GM12878 (cell line): ENCODE measurements around the gene KRTAP20-1. TPM values are rescaled to one million over a fixed set of nuclear protein-coding genes. Genes with fewer than 3 reads are reported as not detected.

Experiments
- ATAC-seq: fragments of 200-7000 bp; cut with Tn5 transposase; 3 replicates; pipeline ENCODE4 v1.9.1; 2020; ENCODE audit warnings: mild to moderate bottlenecking, moderate library complexity
- BruUV-seq: library from RNA; stranded (reverse); fragments of 400-500 nt; replicated peaks from 2 replicates; lab custom pipeline; 2021; lab: Mats Ljungman, UMichigan
- CTCF ChIA-PET: fragments of 300-600 bp; sonication (Branson Sonifier 250); formaldehyde crosslinking; extraction: SDS; loops from one replicate; lab custom pipeline; 2021; ENCODE audit warnings: inconsistent platforms; lab: Yijun Ruan, JAX
- POLR2A ChIA-PET: fragments of 350-600 bp; formaldehyde crosslinking; extraction: SDS; loops from one replicate; lab custom pipeline; 2021; ENCODE audit warnings: inconsistent platforms; lab: Charles Lee
- RAD21 ChIA-PET: fragments of 300-600 bp; sonication (Branson Sonifier 250); formaldehyde crosslinking; loops from one replicate; lab custom pipeline; 2023; ENCODE audit warnings: antibody characterized with exemption; ENCODE audit not compliant: unreplicated experiment; lab: Charles Lee
- SMC1A ChIA-PET: fragments of 300-600 bp; sonication (Branson Sonifier 250); formaldehyde crosslinking; loops from one replicate; lab custom pipeline; 2023; ENCODE audit not compliant: unreplicated experiment, uncharacterized antibody; lab: Charles Lee
- DNase-seq: peaks from one replicate; pipeline ENCODE4 v3.0.0-alpha.2; 2011; ENCODE audit warnings: low read depth, low spot score
- FAIRE-seq: peaks from 3 replicates; lab custom pipeline; 2011; peaks lifted over from hg19 to GRCh38; lab: Jason Lieb, UNC
- H2AFZ ChIP-seq: 2 replicates; pipeline ENCODE4 v1.6.0; 2011; ENCODE audit warnings: low read depth, low read length, control low read depth; ENCODE audit not compliant: control insufficient read depth
- H3K27ac ChIP-seq: 2 replicates; pipeline ENCODE4 v1.5.1; 2011; ENCODE audit warnings: control low read depth; ENCODE audit not compliant: control insufficient read depth, insufficient read depth
- H3K27me3 ChIP-seq, 2 experiments: replicated peaks in 1 of 2; 2 replicates each; pipeline versions ENCODE4 v1.6.0 to v1.6.1; 2011; ENCODE audit warnings: low read length in 1 of 2; ENCODE audit not compliant: control insufficient read depth in 2 of 2, insufficient read depth in 2 of 2
- H3K36me3 ChIP-seq, 2 experiments: 2 replicates each; pipeline ENCODE4 v1.5.1; 2011; ENCODE audit warnings: low read length in 1 of 2; ENCODE audit not compliant: control insufficient read depth in 2 of 2, insufficient read depth in 2 of 2
- H3K4me1 ChIP-seq: 2 replicates; pipeline ENCODE4 v1.6.1; 2011; ENCODE audit warnings: mild to moderate bottlenecking, low read length, moderate library complexity, mixed read lengths; ENCODE audit not compliant: control insufficient read depth, insufficient read depth
- H3K4me2 ChIP-seq: 2 replicates; pipeline ENCODE4 v1.6.0; 2011; ENCODE audit warnings: control low read depth; ENCODE audit not compliant: control insufficient read depth, insufficient read depth
- H3K4me3 ChIP-seq: fragments of 200-600 bp; sonication (generic); 2 replicates; pipeline ENCODE4 v1.5.1; 2016
- H3K79me2 ChIP-seq: 2 replicates; pipeline ENCODE4 v1.6.0; 2011; ENCODE audit warnings: low read length; ENCODE audit not compliant: control insufficient read depth, insufficient read depth
- H3K9ac ChIP-seq: 2 replicates; pipeline ENCODE4 v1.8.0; 2011; ENCODE audit warnings: low read length, control low read depth, mixed read lengths; ENCODE audit not compliant: control insufficient read depth, insufficient read depth
- H3K9me3 ChIP-seq: replicated peaks from 3 replicates; pipeline ENCODE4 v1.5.1; 2011; ENCODE audit warnings: mild to moderate bottlenecking, low read length; ENCODE audit not compliant: control insufficient read depth, insufficient read depth
- H4K20me1 ChIP-seq: 2 replicates; pipeline ENCODE4 v1.6.0; 2011; ENCODE audit not compliant: control insufficient read depth, insufficient read depth
- BRCA1 ChIP-seq: IDR thresholded peaks from 2 replicates; pipeline ENCODE4 v1.6.1; 2011; ENCODE audit warnings: low read depth, low read length, improper control_type of control experiment
- CBX3 ChIP-seq: fragments of 200-600 bp; sonication (generic); IDR thresholded peaks from 2 replicates; pipeline ENCODE4 v1.6.1; 2016; ENCODE audit warnings: low read depth, borderline replicate concordance
- ESRRA ChIP-seq: IDR thresholded peaks from 2 replicates; pipeline ENCODE4 v1.6.1; 2012; ENCODE audit warnings: mild to moderate bottlenecking, low read length, improper control_type of control experiment
- FOS ChIP-seq: IDR thresholded peaks from 3 replicates; pipeline ENCODE4 v1.6.1; 2011; ENCODE audit warnings: borderline replicate concordance; ENCODE audit not compliant: insufficient read length; ENCODE audit errors: extremely low read depth
- MLLT1 ChIP-seq: fragments of 450-650 bp; IDR thresholded peaks from 2 replicates; pipeline ENCODE4 v1.6.1; 2016; ENCODE audit warnings: mild to moderate bottlenecking
- NFYB ChIP-seq: IDR thresholded peaks from 2 replicates; pipeline ENCODE4 v1.6.1; 2011; ENCODE audit warnings: low read depth, mild to moderate bottlenecking, low read length, improper control_type of control experiment, moderate library complexity; ENCODE audit not compliant: insufficient read depth
- NR2C1 ChIP-seq: fragments of 450-650 bp; IDR thresholded peaks from 2 replicates; pipeline ENCODE4 v1.6.1; 2017; ENCODE audit warnings: antibody characterized with exemption, mild to moderate bottlenecking, moderate library complexity
- RB1 ChIP-seq: fragments of 450-650 bp; formaldehyde crosslinking; IDR thresholded peaks from 2 replicates; pipeline ENCODE4 v1.6.1; 2017; ENCODE audit warnings: mild to moderate bottlenecking, borderline replicate concordance
- RELB ChIP-seq: fragments of 450-650 bp; IDR thresholded peaks from 2 replicates; pipeline ENCODE4 v1.6.1; 2017; ENCODE audit warnings: low read depth, mild to moderate bottlenecking, moderate library complexity
- REST ChIP-seq: IDR thresholded peaks from 2 replicates; pipeline ENCODE4 v1.6.1; 2012; ENCODE audit warnings: mild to moderate bottlenecking, low read depth, low read length
- USF1 ChIP-seq: IDR thresholded peaks from 2 replicates; pipeline ENCODE4 v1.6.1; 2011; ENCODE audit warnings: borderline replicate concordance, low read depth, mild to moderate bottlenecking, moderate library complexity, mixed read lengths, low read length; ENCODE audit not compliant: insufficient read depth; ENCODE audit errors: extremely low read length
- ZBTB33 ChIP-seq: fragments of 450-650 bp; IDR thresholded peaks from 2 replicates; pipeline ENCODE4 v1.6.1; 2017; ENCODE audit warnings: mild to moderate bottlenecking
- ZZZ3 ChIP-seq: IDR thresholded peaks from 2 replicates; pipeline ENCODE4 v1.6.1; 2011; ENCODE audit warnings: low read depth; ENCODE audit not compliant: control insufficient read depth, insufficient read length
- WGBS: methylation state at CpG from one replicate; pipeline ENCODE4 v1.1.6; 2016; ENCODE audit warnings: low lambda C conversion rate; ENCODE audit not compliant: insufficient replicate concordance, insufficient coverage; ENCODE audit errors: missing lambda C conversion rate; 5-methylcytosine and 5-hydroxymethylcytosine counted together
- in situ Hi-C: fragments of 300-500 bp; cut with MboI; formaldehyde crosslinking; loops from 9 replicates; pipeline ENCODE4 v1.14.3; 2018; ENCODE audit warnings: mixed read lengths
- intact Hi-C: fragments of 100-400 bp; cut with micrococcal nuclease; formaldehyde crosslinking; loops from one replicate; pipeline ENCODE4 v1.14.2; 2022; ENCODE audit not compliant: unreplicated experiment
- polyA plus RNA-seq, 11 experiments: library from polyadenylated mRNA; depleted of rRNA in 4 of 11; unstranded in 6 of 11; stranded (reverse) in 5 of 11; fragments of >200 nt; fragmentation: Nextera tagmentation in 4 of 11; fragmentation: Illumina TruSeq in 1 of 11; extraction: Ambion mirVana in 4 of 11; extraction: Trizol in 1 of 11; gene quantifications; 1 replicate in 1 of 11; 2 replicates in 10 of 11; pipeline versions ENCODE4 v1.2.1 to v1.2.3, GENCODE V29; 2011 to 2016; ENCODE audit warnings: inconsistent platforms in 2 of 11, missing spikeins in 2 of 11, low read depth in 1 of 11
- total RNA-seq, 4 experiments: library from RNA; depleted of rRNA in 3 of 4; stranded (reverse); fragments of >200 nt in 3 of 4; fragmentation: Illumina TruSeq in 1 of 4; extraction: Trizol in 1 of 4; gene quantifications; 2 replicates each; pipeline versions ENCODE4 v1.2.1 to v1.2.3, GENCODE V29; 2013 to 2021

KRTAP20-1 gene
- total and polyA plus RNA-seq, 10 of the 15 experiments (the other 5 are each of a cell fraction or from before 2014, with no cell fraction given): not detected

- WGBS: 49% methylated on average over 2 of the region's 2 CpGs
- no peak overlapping the region for H3K27ac ChIP-seq
- intact Hi-C loops (no loop called here), in situ Hi-C loops (no loop called here)
- POLR2A ChIA-PET: no interaction called here
- H3K4me3 ChIP-seq: no peak overlapping the region
- no peaks in the 10 kb centered on the region for H3K27me3 ChIP-seq
- no TSS peak for BruUV-seq
- no peaks in the 10 kb centered on the region for H3K9me3 ChIP-seq
- FAIRE-seq: no peak
- no peaks in the 10 kb centered on the region for H4K20me1 ChIP-seq
- RAD21 ChIA-PET: no interaction called here
- ATAC-seq: peak; percentile 47
- no peak overlapping the region for H3K4me2 ChIP-seq
- DNase-seq: no peak
- SMC1A ChIA-PET: no interaction called here
- H3K4me1 ChIP-seq: no peaks in the 10 kb centered on the region
- H2AFZ ChIP-seq: no peak overlapping the region
- no peaks in the 10 kb centered on the region for H3K36me3 ChIP-seq
- no peaks in the 10 kb centered on the region for H3K79me2 ChIP-seq
- H3K9ac ChIP-seq: no peak overlapping the region
- CTCF ChIA-PET: interaction anchor here (1.3 kb wide), 1 partner anchor 106 kb away, joined by 3 read pairs; the partner anchor contains the start of gene KRTAP21-3
- TF ChIP-seq MLLT1 (no peak), ESRRA (no peak), USF1 (no peak), RELB (no peak), NR2C1 (no peak), NFYB (no peak), RB1 (no peak), ZBTB33 (no peak), BRCA1 (no peak), FOS (no peak), ZZZ3 (no peak), CBX3 (no peak), REST (no peak)
Observed at GRCh38 chr21:30612132-30612531, 4.1 kb upstream of the KRTAP20-1 start.
